ENCODE results near the gene ENG. TPM values are rescaled to one million over a fixed set of nuclear protein-coding genes. Genes with fewer than 3 reads are reported as not detected.

ENG gene
- total RNA-seq, 1 donor from 2014 or later, result 130 TPM

DNA sequence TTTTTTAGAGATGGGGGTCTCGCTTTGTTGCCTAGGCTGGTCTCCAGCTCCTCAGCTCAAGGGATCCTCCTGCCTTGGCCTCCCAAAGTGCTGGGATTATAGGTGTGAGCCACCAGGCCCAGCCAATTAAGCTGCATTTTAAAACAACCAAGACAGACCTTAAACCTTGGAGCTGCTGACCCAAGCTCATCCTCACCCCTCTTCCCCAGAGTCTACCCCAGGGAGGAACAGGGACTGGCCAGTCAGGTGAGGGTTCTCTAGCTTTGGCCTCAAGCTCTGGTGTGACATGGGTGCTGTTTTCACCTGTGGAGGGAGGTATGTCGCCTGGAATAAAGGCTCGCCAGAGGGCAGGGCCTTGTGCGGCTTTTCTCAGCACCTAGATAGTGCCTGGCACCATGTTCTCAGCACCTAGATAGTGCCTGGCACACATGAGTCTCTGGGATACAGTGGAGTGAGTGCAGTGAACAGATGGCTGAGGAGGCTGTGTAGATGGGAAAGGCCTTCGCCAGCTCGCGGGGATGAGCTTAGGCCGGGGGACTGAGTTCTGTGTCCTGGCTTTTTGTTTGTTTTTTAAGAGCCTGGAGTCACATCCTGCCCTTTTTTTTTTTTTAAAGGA, 61.3 kb downstream of the ENG start:
- H3K9me3 ChIP-seq, result no peaks in the 10 kb centered on the region
- H3K4me1 ChIP-seq, result peaks cover 49% of the 10 kb centered on the region
- no peak overlapping the region for H3K4me3 ChIP-seq
- peaks cover 0 to 36% of the 10 kb centered on the region in 2 donors for H3K36me3 ChIP-seq
- H3K27me3 ChIP-seq, result no peaks in the 10 kb centered on the region
- intact Hi-C loops (cut with DNase I), result no loop called here
- peak overlapping the region; percentile 17 for H3K27ac ChIP-seq
- DNase-seq (ENCODE audit: extremely low spot score in 2 of 2), result peak in 1 of 2 donors; percentile 72
- TF ChIP-seq POLR2AphosphoS5 (IDR thresholded peaks at IDR 0.05; ENCODE audit: insufficient read depth in 1 of 2, low read depth in 1 of 2), result no peak
- TF ChIP-seq, protein P1, sequence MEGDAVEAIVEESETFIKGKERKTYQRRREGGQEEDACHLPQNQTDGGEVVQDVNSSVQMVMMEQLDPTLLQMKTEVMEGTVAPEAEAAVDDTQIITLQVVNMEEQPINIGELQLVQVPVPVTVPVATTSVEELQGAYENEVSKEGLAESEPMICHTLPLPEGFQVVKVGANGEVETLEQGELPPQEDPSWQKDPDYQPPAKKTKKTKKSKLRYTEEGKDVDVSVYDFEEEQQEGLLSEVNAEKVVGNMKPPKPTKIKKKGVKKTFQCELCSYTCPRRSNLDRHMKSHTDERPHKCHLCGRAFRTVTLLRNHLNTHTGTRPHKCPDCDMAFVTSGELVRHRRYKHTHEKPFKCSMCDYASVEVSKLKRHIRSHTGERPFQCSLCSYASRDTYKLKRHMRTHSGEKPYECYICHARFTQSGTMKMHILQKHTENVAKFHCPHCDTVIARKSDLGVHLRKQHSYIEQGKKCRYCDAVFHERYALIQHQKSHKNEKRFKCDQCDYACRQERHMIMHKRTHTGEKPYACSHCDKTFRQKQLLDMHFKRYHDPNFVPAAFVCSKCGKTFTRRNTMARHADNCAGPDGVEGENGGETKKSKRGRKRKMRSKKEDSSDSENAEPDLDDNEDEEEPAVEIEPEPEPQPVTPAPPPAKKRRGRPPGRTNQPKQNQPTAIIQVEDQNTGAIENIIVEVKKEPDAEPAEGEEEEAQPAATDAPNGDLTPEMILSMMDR (IDR thresholded peaks at IDR 0.05), result no peak
- TF ChIP-seq POLR2A (IDR thresholded peaks at IDR 0.05), result no peak

- intact Hi-C loops (cut with DNase I), result no loop called here
- peaks cover 0 to 42% of the 10 kb centered on the region in 2 donors for H3K36me3 ChIP-seq
- peaks cover 52% of the 10 kb centered on the region for H3K4me1 ChIP-seq
- H3K9me3 ChIP-seq, result no peaks in the 10 kb centered on the region
- H3K27me3 ChIP-seq, result no peaks in the 10 kb centered on the region
- H3K4me3 ChIP-seq, result no peak overlapping the region
- TF ChIP-seq POLR2AphosphoS5 (IDR thresholded peaks at IDR 0.05; ENCODE audit: insufficient read depth in 1 of 2, low read depth in 1 of 2), result no peak
- DNase-seq (ENCODE audit: extremely low spot score in 2 of 2), result no peak
- no peak overlapping the region for H3K27ac ChIP-seq
Observed at GRCh38 chr9:127792417-127793031, 61.9 kb downstream of the ENG start.

GRCh38 chr9:127791085-127791484, 63.4 kb downstream of the ENG start:
- H3K36me3 ChIP-seq, result peaks cover 0 to 47% of the 10 kb centered on the region in 2 donors
- no peaks in the 10 kb centered on the region for H3K9me3 ChIP-seq
- no peak for DNase-seq (ENCODE audit: extremely low spot score in 2 of 2)
- no peak overlapping the region for H3K27ac ChIP-seq
- H3K27me3 ChIP-seq, result no peaks in the 10 kb centered on the region
- peaks cover 48% of the 10 kb centered on the region for H3K4me1 ChIP-seq
- TF ChIP-seq POLR2AphosphoS5 (IDR thresholded peaks at IDR 0.05; ENCODE audit: insufficient read depth in 1 of 2, low read depth in 1 of 2) (no peak), POLR2A (IDR thresholded peaks at IDR 0.05) (no peak)
- TF ChIP-seq, protein P1 (IDR thresholded peaks at IDR 0.05), result no peak
- intact Hi-C loops (cut with DNase I), result no loop called here
- no peak overlapping the region for H3K4me3 ChIP-seq

GRCh38 chr9:127790094-127790855, 64.2 kb downstream of the ENG start:
- Histone ChIP-seq H3K4me1 (peaks cover 43% of the 10 kb centered on the region), H3K27ac (no peak overlapping the region), H3K9me3 (no peaks in the 10 kb centered on the region), H3K36me3 (peaks cover 0 to 47% of the 10 kb centered on the region in 2 donors), H3K4me3 (no peak overlapping the region), H3K27me3 (no peaks in the 10 kb centered on the region)
- TF ChIP-seq POLR2A (IDR thresholded peaks at IDR 0.05) (no peak), POLR2AphosphoS5 (IDR thresholded peaks at IDR 0.05; ENCODE audit: insufficient read depth in 1 of 2, low read depth in 1 of 2) (no peak)
- TF ChIP-seq, protein P1 (IDR thresholded peaks at IDR 0.05), result no peak
- intact Hi-C loops (cut with DNase I), result no loop called here
- no peak for DNase-seq (ENCODE audit: extremely low spot score in 2 of 2)

GRCh38 chr9:127789179-127789578, 65.3 kb downstream of the ENG start:
- Histone ChIP-seq H3K36me3 (peaks cover 0 to 47% of the 10 kb centered on the region in 2 donors), H3K27ac (no peak overlapping the region), H3K4me3 (no peak overlapping the region), H3K9me3 (no peaks in the 10 kb centered on the region), H3K27me3 (no peaks in the 10 kb centered on the region), H3K4me1 (peaks cover 50% of the 10 kb centered on the region)
- intact Hi-C loops (cut with DNase I), result loop anchor here (5.0 kb wide), 2 partner anchors 78 to 128 kb away; partner anchors contain the start of gene ST6GALNAC4
- DNase-seq (ENCODE audit: extremely low spot score in 2 of 2), result no peak
- TF ChIP-seq POLR2AphosphoS5 (IDR thresholded peaks at IDR 0.05; ENCODE audit: insufficient read depth in 1 of 2, low read depth in 1 of 2), result no peak
- TF ChIP-seq, protein P1 (IDR thresholded peaks at IDR 0.05), result no peak
- no peak for TF ChIP-seq POLR2A (IDR thresholded peaks at IDR 0.05)
